Loucy (cell line): ENCODE measurements around the gene C18orf54.

Experiments
- H2AFZ ChIP-seq: fragments of 200-600 bp; sonication (generic); 2 replicates; pipeline ENCODE4 v1.6.0; 2016; ENCODE audit warnings: antibody characterized with exemption, mild to moderate bottlenecking, low read length, moderate library complexity
- H3F3A ChIP-seq: fragments of 200-600 bp; 2 replicates; pipeline ENCODE4 v1.6.0; 2016; ENCODE audit warnings: antibody characterized with exemption, low read depth, mild to moderate bottlenecking
- H3K27me3 ChIP-seq: fragments of 200-600 bp; sonication (generic); 2 replicates; pipeline ENCODE4 v1.6.1; 2014; ENCODE audit warnings: low read length, mild to moderate bottlenecking; ENCODE audit not compliant: insufficient read depth, poor library complexity, severe bottlenecking
- H3K36me3 ChIP-seq: fragments of 200-600 bp; sonication (generic); 2 replicates; pipeline ENCODE4 v1.6.1; 2016; ENCODE audit warnings: low read length; ENCODE audit not compliant: insufficient read depth
- H3K4me1 ChIP-seq: fragments of 200-600 bp; sonication (generic); 2 replicates; pipeline ENCODE4 v1.5.1; 2014; ENCODE audit warnings: low read length, mild to moderate bottlenecking; ENCODE audit not compliant: insufficient read depth, poor library complexity, severe bottlenecking
- H3K4me2 ChIP-seq: fragments of 200-600 bp; sonication (generic); 2 replicates; pipeline ENCODE4 v1.6.0; 2014; ENCODE audit warnings: antibody characterized with exemption, low read length, low read depth, mild to moderate bottlenecking; ENCODE audit not compliant: poor library complexity, severe bottlenecking
- H3K4me3 ChIP-seq: fragments of 200-600 bp; sonication (generic); 2 replicates; pipeline ENCODE4 v1.5.1; 2014; ENCODE audit warnings: low read length, mild to moderate bottlenecking, mixed read lengths; ENCODE audit not compliant: poor library complexity, severe bottlenecking
- H3K79me2 ChIP-seq: fragments of 200-600 bp; sonication (generic); 2 replicates; pipeline ENCODE4 v1.6.1; 2014; ENCODE audit warnings: low read length; ENCODE audit not compliant: insufficient read depth
- H3K9ac ChIP-seq: fragments of 200-600 bp; sonication (generic); 2 replicates; pipeline ENCODE4 v1.6.0; 2014; ENCODE audit warnings: mild to moderate bottlenecking, low read depth, low read length, moderate library complexity; ENCODE audit not compliant: poor library complexity, severe bottlenecking
- H3K9me2 ChIP-seq: fragments of 200-600 bp; sonication (generic); replicated peaks from 2 replicates; pipeline ENCODE4 v1.6.1; 2016; ENCODE audit warnings: low read depth, low read length, mixed read lengths
- H3K9me3 ChIP-seq: fragments of 200-600 bp; sonication (generic); 2 replicates; pipeline ENCODE4 v1.6.1; 2014; ENCODE audit warnings: mild to moderate bottlenecking, antibody characterized with exemption, low read length, low read depth; ENCODE audit not compliant: insufficient read depth
- H4K20me1 ChIP-seq: fragments of 200-600 bp; sonication (generic); 2 replicates; pipeline ENCODE4 v1.6.0; 2014; ENCODE audit warnings: antibody characterized with exemption, low read length, mild to moderate bottlenecking; ENCODE audit not compliant: insufficient read depth, poor library complexity, severe bottlenecking
- CTCF ChIP-seq: fragments of 200-600 bp; sonication (generic); conservative IDR thresholded peaks from 2 replicates; pipeline ENCODE4 v1.5.1; 2014; ENCODE audit warnings: mild to moderate bottlenecking, antibody characterized with exemption, low read length
- EZH2phosphoT487 ChIP-seq: fragments of 200-600 bp; IDR thresholded peaks from 2 replicates; pipeline ENCODE4 v1.6.1; 2018; ENCODE audit warnings: antibody characterized with exemption, mild to moderate bottlenecking, moderate library complexity, borderline replicate concordance

C18orf54 gene

GRCh38 chr18:54392543-54393023 is 34.9 kb downstream of the C18orf54 start:
- no peaks in the 10 kb centered on the region for H3K36me3 ChIP-seq
- H3K9me3 ChIP-seq, result no peaks in the 10 kb centered on the region
- no peaks in the 10 kb centered on the region for H3K9me2 ChIP-seq
- no peaks in the 10 kb centered on the region for H3F3A ChIP-seq
- H3K4me2 ChIP-seq, result no peak overlapping the region
- H2AFZ ChIP-seq, result no peak overlapping the region
- no peaks in the 10 kb centered on the region for H4K20me1 ChIP-seq
- H3K4me3 ChIP-seq, result no peak overlapping the region
- no peak overlapping the region for H3K9ac ChIP-seq
- no peaks in the 10 kb centered on the region for H3K27me3 ChIP-seq
- H3K79me2 ChIP-seq, result no peaks in the 10 kb centered on the region
- TF ChIP-seq CTCF, result peak; percentile 84
- TF ChIP-seq EZH2phosphoT487, result no peak
- H3K4me1 ChIP-seq, result peaks cover 33% of the 10 kb centered on the region

DNA sequence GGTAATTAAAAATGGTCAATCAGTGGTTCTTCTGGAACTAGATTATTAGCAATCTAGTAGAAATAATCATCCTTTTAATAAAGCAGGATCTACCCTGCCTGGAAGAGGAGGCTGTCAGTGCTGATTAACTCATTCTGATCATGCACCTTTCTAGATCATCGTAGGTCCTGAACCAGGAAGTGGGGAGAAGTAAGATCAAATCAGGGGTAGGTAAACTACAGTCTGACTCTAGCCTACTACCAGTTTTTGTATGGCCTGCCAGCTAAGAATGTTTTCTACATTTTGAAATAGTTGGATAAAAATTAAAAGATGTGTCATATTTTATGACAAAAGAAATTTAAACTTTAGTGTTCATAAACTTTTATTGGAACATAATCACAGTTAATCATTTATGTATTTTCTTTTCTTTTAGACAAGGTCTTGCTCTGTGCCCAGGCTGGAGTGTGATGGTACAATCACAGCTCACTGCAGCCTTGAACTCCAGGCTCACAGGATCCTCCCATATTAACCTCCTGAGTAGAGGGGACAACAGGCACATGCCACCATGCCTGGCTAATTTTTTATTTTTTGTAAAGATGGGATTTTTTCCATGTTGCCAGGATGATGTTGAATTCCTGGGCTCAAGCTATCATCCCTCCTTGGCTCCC is 36.1 kb downstream of the C18orf54 start:
- H3K9me3 ChIP-seq, result no peaks in the 10 kb centered on the region
- no peaks in the 10 kb centered on the region for H4K20me1 ChIP-seq
- no peak overlapping the region for H3K4me2 ChIP-seq
- no peaks in the 10 kb centered on the region for H3K27me3 ChIP-seq
- TF ChIP-seq CTCF, result no peak
- no peak for TF ChIP-seq EZH2phosphoT487
- H2AFZ ChIP-seq, result peak overlapping the region; percentile 40; the same call in 1 of the 2 replicates
- peaks cover 22% of the 10 kb centered on the region for H3K4me1 ChIP-seq
- H3K79me2 ChIP-seq, result no peaks in the 10 kb centered on the region
- H3K4me3 ChIP-seq, result no peak overlapping the region
- no peaks in the 10 kb centered on the region for H3K9me2 ChIP-seq
- H3K36me3 ChIP-seq, result no peaks in the 10 kb centered on the region
- no peak overlapping the region for H3K9ac ChIP-seq
- no peaks in the 10 kb centered on the region for H3F3A ChIP-seq

GRCh38 chr18:54396760-54397159 is 39.1 kb downstream of the C18orf54 start:
- H2AFZ ChIP-seq, result no peak overlapping the region
- no peaks in the 10 kb centered on the region for H3K79me2 ChIP-seq
- no peak overlapping the region for H3K4me3 ChIP-seq
- H3K9ac ChIP-seq, result no peak overlapping the region
- no peaks in the 10 kb centered on the region for H3K27me3 ChIP-seq
- H3F3A ChIP-seq, result no peaks in the 10 kb centered on the region
- peaks cover 3% of the 10 kb centered on the region for H3K4me1 ChIP-seq
- H3K9me2 ChIP-seq, result no peaks in the 10 kb centered on the region
- no peaks in the 10 kb centered on the region for H4K20me1 ChIP-seq
- no peak overlapping the region for H3K4me2 ChIP-seq
- H3K9me3 ChIP-seq, result no peaks in the 10 kb centered on the region
- no peak for TF ChIP-seq EZH2phosphoT487
- no peak for TF ChIP-seq CTCF
- H3K36me3 ChIP-seq, result no peaks in the 10 kb centered on the region
